CD4-positive, CD25-positive, alpha-beta regulatory T cell (primary cell): ENCODE results near the gene EWSR1. TPM values are rescaled to one million over a fixed set of nuclear protein-coding genes. Genes with fewer than 3 reads are reported as not detected.

Experiments
- ATAC-seq, 2 donors: fragments of 150-1000 bp; cut with Tn5 transposase; one replicate each; pipeline ENCODE4 v1.10.0; 2021; ENCODE audit warnings: low read depth in 2 of 2, moderate number of reproducible peaks in 2 of 2, moderate library complexity in 1 of 2
- DNase-seq, 3 donors: peaks; one replicate each; pipeline versions ENCODE4 v3.0.0 to v3.0.0-alpha.2; 2012 to 2022; ENCODE audit warnings: mixed read lengths in 1 of 3
- H3K27ac ChIP-seq: one replicate; pipeline ENCODE4 v1.7.0; 2013; ENCODE audit warnings: mild to moderate bottlenecking, low read length; ENCODE audit not compliant: insufficient read depth, poor library complexity, severe bottlenecking
- H3K27me3 ChIP-seq: one replicate; pipeline ENCODE4 v1.7.0; 2013; ENCODE audit warnings: low read length; ENCODE audit not compliant: control insufficient read depth, insufficient read depth
- H3K36me3 ChIP-seq: one replicate; pipeline ENCODE4 v1.7.0; 2013; ENCODE audit warnings: mild to moderate bottlenecking, low read length, moderate library complexity; ENCODE audit not compliant: control insufficient read depth, insufficient read depth
- H3K4me1 ChIP-seq: 2 replicates; pipeline ENCODE4 v1.7.0; 2013; ENCODE audit warnings: mild to moderate bottlenecking, low read length; ENCODE audit not compliant: insufficient read depth, control insufficient read depth, poor library complexity, severe bottlenecking
- H3K4me3 ChIP-seq: one replicate; pipeline ENCODE4 v1.7.0; 2013; ENCODE audit warnings: low read depth, mild to moderate bottlenecking, low read length, moderate library complexity
- H3K9me3 ChIP-seq, 2 experiments: 1 replicate in 1 of 2; 2 replicates in 1 of 2; pipeline ENCODE4 v1.7.0; 2013; ENCODE audit warnings: low read length in 2 of 2, mild to moderate bottlenecking in 1 of 2, moderate library complexity in 1 of 2; ENCODE audit not compliant: control insufficient read depth in 2 of 2
- H3K27ac Mint-ChIP-seq, 3 donors: one replicate each; pipeline ENCODE4 v1.8.0; 2020 to 2022; ENCODE audit warnings: mild to moderate bottlenecking in 3 of 3, mixed read lengths in 3 of 3, moderate library complexity in 2 of 3
- H3K27me3 Mint-ChIP-seq: one replicate; pipeline ENCODE4 v1.8.0; 2022; ENCODE audit warnings: mild to moderate bottlenecking, mixed read lengths
- H3K36me3 Mint-ChIP-seq: one replicate; pipeline ENCODE4 v1.8.0; 2020; ENCODE audit warnings: mixed read lengths
- H3K4me1 Mint-ChIP-seq, 4 donors: one replicate each; pipeline ENCODE4 v1.8.0; 2020 to 2022; ENCODE audit warnings: mixed read lengths in 4 of 4, mild to moderate bottlenecking in 1 of 4
- H3K4me3 Mint-ChIP-seq, 4 donors: one replicate each; pipeline ENCODE4 v1.8.0; 2020 to 2022; ENCODE audit warnings: mild to moderate bottlenecking in 4 of 4, mixed read lengths in 4 of 4, moderate library complexity in 3 of 4
- H3K9me3 Mint-ChIP-seq, 7 donors: one replicate each; pipeline ENCODE4 v1.8.0; 2020 to 2022; ENCODE audit warnings: mixed read lengths in 7 of 7, mild to moderate bottlenecking in 3 of 7, moderate library complexity in 2 of 7
- polyA plus RNA-seq, 4 donors: library from polyadenylated mRNA; unstranded; fragments of 300-500 nt; fragmentation: Illumina TruSeq; gene quantifications; one replicate each; pipeline ENCODE4 v1.2.3, GENCODE V29; 2021
- total RNA-seq: library from RNA; stranded (reverse); gene quantifications from one replicate; pipeline ENCODE4 v1.2.3, GENCODE V29; 2022

Gene EWSR1
- total and polyA plus RNA-seq, 5 donors from 2014 or later, result 175 to 338 (median 198) TPM

- H3K36me3 Mint-ChIP-seq, result no peaks in the 10 kb centered on the region
- peaks cover 4% of the 10 kb centered on the region for H3K27me3 Mint-ChIP-seq
- peaks cover 0 to 2% (median 0%) of the 10 kb centered on the region in 7 donors for H3K9me3 Mint-ChIP-seq
- Histone ChIP-seq H3K9me3 (no peaks in the 10 kb centered on the region), H3K27me3 (no peaks in the 10 kb centered on the region), H3K4me3 (no peak overlapping the region), H3K27ac (no peak overlapping the region), H3K36me3 (no peaks in the 10 kb centered on the region), H3K4me1 (peaks cover 17% of the 10 kb centered on the region)
- DNase-seq (no peak), ATAC-seq (no peak)
- no peak overlapping the region for H3K27ac Mint-ChIP-seq
- peaks cover under 1 to 20% (median 15%) of the 10 kb centered on the region in 4 donors for H3K4me1 Mint-ChIP-seq
- no peak overlapping the region for H3K4me3 Mint-ChIP-seq
Observed at GRCh38 chr22:29263791-29264276, 4.2 kb upstream of the EWSR1 start.

GRCh38 chr22:29265305-29265704, 2.8 kb upstream of the EWSR1 start:
- peaks cover 10 to 33% (median 25%) of the 10 kb centered on the region in 4 donors for H3K4me1 Mint-ChIP-seq
- H3K4me3 Mint-ChIP-seq, result peak overlapping the region in 2 of 4 donors; percentile 31 to 99
- DNase-seq (no peak), ATAC-seq (no peak)
- Histone ChIP-seq H3K27me3 (no peaks in the 10 kb centered on the region), H3K4me3 (no peak overlapping the region), H3K4me1 (peaks cover 31% of the 10 kb centered on the region), H3K27ac (no peak overlapping the region), H3K36me3 (no peaks in the 10 kb centered on the region), H3K9me3 (no peaks in the 10 kb centered on the region)
- peaks cover 0 to 2% (median 0%) of the 10 kb centered on the region in 7 donors for H3K9me3 Mint-ChIP-seq
- H3K36me3 Mint-ChIP-seq, result peaks cover 6% of the 10 kb centered on the region
- H3K27ac Mint-ChIP-seq, result no peak overlapping the region
- H3K27me3 Mint-ChIP-seq, result peaks cover 4% of the 10 kb centered on the region

DNA sequence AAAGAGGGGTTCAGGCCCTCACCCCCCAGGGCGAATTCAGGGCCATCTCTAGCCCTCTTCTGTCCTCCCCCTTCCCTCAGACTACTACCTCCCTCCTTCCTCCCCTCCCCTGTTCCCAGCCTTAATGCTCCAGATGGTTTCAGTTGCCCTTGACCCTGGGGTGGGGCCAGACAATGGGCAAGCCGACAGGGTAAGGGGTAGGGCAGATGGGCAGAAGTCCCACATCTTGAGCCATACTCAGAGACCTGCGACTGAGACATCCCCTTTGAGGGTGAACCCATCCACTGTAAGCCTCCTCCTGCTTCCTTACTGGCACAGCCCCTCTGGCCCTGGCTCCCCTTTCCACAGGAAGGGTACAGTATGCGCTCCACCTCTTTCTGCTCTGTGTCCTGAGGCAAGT, 2.1 kb upstream of the EWSR1 start:
- Mint-ChIP-seq H3K27ac (peak overlapping the region in 1 of 3 donors; percentile 71), H3K4me3 (peak overlapping the region; percentile 33 to 99 (median 96)), H3K36me3 (peaks cover 11% of the 10 kb centered on the region), H3K4me1 (peaks cover 14 to 40% (median 31%) of the 10 kb centered on the region in 4 donors), H3K27me3 (peaks cover 4% of the 10 kb centered on the region), H3K9me3 (peaks cover 0 to 2% (median 0%) of the 10 kb centered on the region in 7 donors)
- ATAC-seq, result no peak
- DNase-seq, result no peak
- Histone ChIP-seq H3K27ac (no peak overlapping the region), H3K36me3 (no peaks in the 10 kb centered on the region), H3K4me1 (peaks cover 37% of the 10 kb centered on the region), H3K9me3 (no peaks in the 10 kb centered on the region), H3K27me3 (no peaks in the 10 kb centered on the region), H3K4me3 (no peak overlapping the region)

DNA sequence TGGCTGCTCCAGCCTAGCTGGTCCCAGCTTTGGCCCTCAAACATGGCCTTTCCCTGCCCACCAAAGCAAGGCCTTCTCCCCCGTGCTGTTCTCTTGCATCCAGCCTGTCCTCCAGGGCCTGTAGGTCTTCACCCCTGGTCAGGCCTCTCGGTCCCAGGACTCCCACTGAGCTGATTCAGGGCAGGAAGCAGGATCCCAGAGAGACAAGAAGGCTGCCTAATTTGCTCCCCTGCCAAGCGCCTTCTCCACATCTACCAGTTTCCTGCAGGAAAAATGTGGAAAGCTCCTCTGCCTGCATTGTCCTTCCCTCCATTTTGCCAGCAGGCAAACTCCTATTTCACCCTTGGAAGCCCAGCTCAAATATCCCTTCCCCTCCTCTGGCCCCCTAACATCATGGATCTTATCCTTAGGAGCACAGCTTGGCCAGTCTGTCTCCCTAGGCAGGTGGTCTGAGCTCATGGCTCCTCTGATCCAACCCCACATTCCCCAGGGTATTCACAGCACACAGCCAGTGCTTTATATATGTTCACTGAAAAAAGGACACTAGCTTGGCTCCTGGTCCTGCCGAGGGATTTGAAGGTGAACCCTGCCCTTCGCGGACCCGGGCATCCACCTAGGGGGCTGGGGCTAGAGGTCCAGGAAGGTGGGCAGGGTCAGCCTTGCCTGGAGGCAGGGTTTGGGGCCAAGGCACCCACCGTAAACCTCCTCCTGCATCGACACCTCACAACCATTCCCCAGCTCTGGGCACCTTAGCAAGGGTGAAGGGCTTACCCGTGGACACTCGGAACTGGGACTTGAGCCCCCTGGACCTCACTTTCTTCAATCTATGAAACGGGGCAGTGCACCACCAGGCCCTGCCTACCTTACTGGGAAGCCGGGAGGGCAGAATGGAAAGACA, 1.3 kb upstream of the EWSR1 start:
- peaks cover 3% of the 10 kb centered on the region for H3K36me3 ChIP-seq
- DNase-seq, result peak in 1 of 3 donors; percentile 7
- peaks cover 15 to 48% (median 38%) of the 10 kb centered on the region in 4 donors for H3K4me1 Mint-ChIP-seq
- peak overlapping the region; percentile 77 to 100 (median 90) for H3K27ac Mint-ChIP-seq
- no peaks in the 10 kb centered on the region for H3K27me3 ChIP-seq
- H3K9me3 ChIP-seq, result no peaks in the 10 kb centered on the region
- H3K36me3 Mint-ChIP-seq, result peaks cover 14% of the 10 kb centered on the region
- peak overlapping the region; percentile 96 to 99 (median 96) for H3K4me3 Mint-ChIP-seq
- H3K4me1 ChIP-seq, result peaks cover 46% of the 10 kb centered on the region
- H3K27me3 Mint-ChIP-seq, result peaks cover 4% of the 10 kb centered on the region
- H3K9me3 Mint-ChIP-seq, result peaks cover 0 to 2% (median 0%) of the 10 kb centered on the region in 7 donors
- no peak overlapping the region for H3K27ac ChIP-seq
- H3K4me3 ChIP-seq, result peak overlapping the region; percentile 87
- ATAC-seq, result no peak

DNA sequence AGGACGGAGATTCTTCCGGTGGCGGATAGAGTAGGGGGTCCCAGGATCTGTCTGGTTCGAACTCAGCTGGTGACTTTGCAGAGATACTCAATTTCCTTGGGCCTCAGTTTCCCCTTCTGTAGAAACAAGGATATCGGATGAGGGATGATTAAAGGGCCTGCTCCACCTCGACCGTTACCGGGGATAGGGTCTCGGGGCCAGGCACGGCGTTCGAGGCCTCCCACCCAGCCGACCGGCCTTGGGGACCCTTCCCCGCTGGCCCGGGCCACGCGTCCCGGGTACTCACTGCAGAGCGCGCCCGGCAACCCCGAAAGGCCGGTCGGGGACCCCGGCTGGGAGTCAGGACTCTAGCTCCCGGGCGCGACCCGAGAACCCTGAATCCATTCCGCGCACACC, 608 bp upstream of the EWSR1 start:
- Mint-ChIP-seq H3K9me3 (peaks cover 0 to 2% (median 0%) of the 10 kb centered on the region in 7 donors), H3K27ac (peak overlapping the region; percentile 99 to 100 (median 99)), H3K36me3 (peaks cover 18% of the 10 kb centered on the region), H3K4me1 (peaks cover 18 to 55% (median 44%) of the 10 kb centered on the region in 4 donors), H3K4me3 (peak overlapping the region; percentile 96 to 99 (median 96)), H3K27me3 (peaks cover 4% of the 10 kb centered on the region)
- Histone ChIP-seq H3K4me3 (peak overlapping the region; percentile 87), H3K27ac (peak overlapping the region; percentile 93), H3K36me3 (peaks cover 10% of the 10 kb centered on the region), H3K9me3 (no peaks in the 10 kb centered on the region), H3K4me1 (peaks cover 53% of the 10 kb centered on the region), H3K27me3 (no peaks in the 10 kb centered on the region)
- ATAC-seq, result no peak
- DNase-seq, result no peak

GRCh38 chr22:29268511-29269229, 602 bp downstream of the EWSR1 start:
- peaks cover 56% of the 10 kb centered on the region for H3K4me1 ChIP-seq
- H3K4me3 ChIP-seq, result peak overlapping the region; percentile 83
- ATAC-seq (peak; percentile 6), DNase-seq (peak in 2 of 3 donors; percentile 36 to 56)
- Mint-ChIP-seq H3K4me3 (peak overlapping the region; percentile 96 to 99 (median 96)), H3K9me3 (peaks cover 0 to 2% (median 0%) of the 10 kb centered on the region in 7 donors), H3K27ac (peak overlapping the region; percentile 99 to 100 (median 99)), H3K36me3 (peaks cover 29% of the 10 kb centered on the region), H3K4me1 (peaks cover 27 to 67% (median 57%) of the 10 kb centered on the region in 4 donors), H3K27me3 (peaks cover 4% of the 10 kb centered on the region)
- H3K27ac ChIP-seq, result peak overlapping the region; percentile 93
- H3K9me3 ChIP-seq, result no peaks in the 10 kb centered on the region
- H3K27me3 ChIP-seq, result no peaks in the 10 kb centered on the region
- H3K36me3 ChIP-seq, result peaks cover 22% of the 10 kb centered on the region

DNA sequence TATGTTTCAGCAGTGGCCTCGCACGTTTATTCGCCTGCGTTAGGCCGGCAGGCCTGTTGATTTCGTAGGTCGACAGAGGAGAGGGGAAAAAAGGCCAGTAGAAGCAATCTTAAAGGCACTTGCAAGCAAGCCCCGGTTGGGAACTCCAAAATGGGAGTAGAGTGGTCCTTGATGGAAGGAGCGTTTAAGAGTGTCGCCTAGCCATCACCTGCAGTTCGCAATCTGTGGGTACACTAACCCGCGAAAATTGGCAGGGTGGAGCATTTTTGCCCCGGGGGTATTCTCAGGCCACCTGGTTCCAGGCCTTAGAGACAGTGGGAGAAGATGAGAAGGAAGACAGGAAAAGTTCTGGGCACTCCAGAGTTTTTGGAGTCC, 1.1 kb downstream of the EWSR1 start:
- peaks cover 33% of the 10 kb centered on the region for H3K36me3 Mint-ChIP-seq
- H3K27me3 ChIP-seq, result no peaks in the 10 kb centered on the region
- H3K36me3 ChIP-seq, result peaks cover 27% of the 10 kb centered on the region
- H3K4me1 Mint-ChIP-seq, result peaks cover 27 to 72% (median 61%) of the 10 kb centered on the region in 4 donors
- H3K4me3 ChIP-seq, result peak overlapping the region; percentile 83
- H3K27me3 Mint-ChIP-seq, result peaks cover 4% of the 10 kb centered on the region
- no peak for ATAC-seq
- peak overlapping the region; percentile 96 to 100 (median 97) for H3K27ac Mint-ChIP-seq
- peak in 1 of 3 donors; percentile 7 for DNase-seq
- H3K4me1 ChIP-seq, result peaks cover 62% of the 10 kb centered on the region
- peak overlapping the region; percentile 96 to 99 (median 96) for H3K4me3 Mint-ChIP-seq
- H3K9me3 ChIP-seq, result no peaks in the 10 kb centered on the region
- H3K27ac ChIP-seq, result peak overlapping the region; percentile 93
- H3K9me3 Mint-ChIP-seq, result peaks cover 0 to 2% (median 0%) of the 10 kb centered on the region in 7 donors
